Measurements from ENCODE around the gene SLC44A4. TPM values are rescaled to one million over a fixed set of nuclear protein-coding genes. Genes with fewer than 3 reads are reported as not detected.
"Not testable (repeated sequence)": the region's sequence is repeated elsewhere in the genome, so short reads cannot be mapped to it uniquely, and the experiment has no call there.

Gene SLC44A4
- total RNA-seq, 1 experiment from 2014 or later: 3.1 TPM

DNA sequence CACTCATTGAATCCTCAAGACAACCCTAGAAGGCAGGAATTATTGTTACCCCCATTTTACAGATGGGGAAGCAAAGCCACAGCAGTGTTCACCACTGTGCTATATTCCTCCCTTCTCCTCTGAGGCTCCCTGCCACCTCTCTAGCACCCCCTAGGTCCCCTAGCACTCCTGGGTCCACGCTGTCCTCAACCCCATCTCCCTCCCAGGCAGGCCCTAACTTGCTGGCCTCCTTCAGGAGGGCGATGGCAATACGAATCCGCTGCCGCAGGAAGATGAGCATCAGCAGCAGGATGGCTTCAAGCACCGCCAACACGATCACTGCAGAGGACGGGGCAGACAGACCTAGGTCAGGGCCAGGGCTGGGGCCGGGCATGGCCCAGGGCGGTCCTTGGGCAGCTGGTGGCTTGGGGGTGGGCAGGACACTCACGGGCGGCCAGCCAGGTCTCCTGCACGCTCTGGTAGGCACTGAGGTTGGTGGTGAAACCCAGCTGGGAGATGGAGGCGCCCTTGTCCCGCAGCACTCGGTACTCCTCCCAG is 8.3 kb downstream of the SLC44A4 start (continued):
- no peak for TF ChIP-seq ZNF512 (CRISPR knock-in tag; IDR thresholded peaks at IDR 0.05; ENCODE audit: borderline replicate concordance)

GRCh38 chr6:31869343-31869742 is 9.5 kb downstream of the SLC44A4 start:
- Mint-ChIP-seq H3K27ac (0 out of 2 replicates have a peak overlapping the region, but pooled peaks have one; percentile 53), H3K4me3 (no peak overlapping the region), H3K36me3 (no peaks in the 10 kb centered on the region), H3K4me1 (peaks cover 17% of the 10 kb centered on the region), H3K27me3 (ENCODE audit: low read depth) (no peaks in the 10 kb centered on the region), H3K9me3 (no peaks in the 10 kb centered on the region)
- ChIA-PET CTCF (interaction anchor here (0.8 to 1.2 kb wide), 3 partner anchors 10 to 186 kb away, joined by 3 to 4 read pairs (median 3); partner anchors contain the start of gene SLC44A4), POLR2A (no interaction called here)
- no peak for TF ChIP-seq PRDM15 (CRISPR knock-in tag; IDR thresholded peaks at IDR 0.05)
- no peak for TF ChIP-seq GRHL2 (CRISPR knock-in tag; IDR thresholded peaks at IDR 0.05; ENCODE audit: insufficient replicate concordance, severe bottlenecking)
- TF ChIP-seq, protein P1, sequence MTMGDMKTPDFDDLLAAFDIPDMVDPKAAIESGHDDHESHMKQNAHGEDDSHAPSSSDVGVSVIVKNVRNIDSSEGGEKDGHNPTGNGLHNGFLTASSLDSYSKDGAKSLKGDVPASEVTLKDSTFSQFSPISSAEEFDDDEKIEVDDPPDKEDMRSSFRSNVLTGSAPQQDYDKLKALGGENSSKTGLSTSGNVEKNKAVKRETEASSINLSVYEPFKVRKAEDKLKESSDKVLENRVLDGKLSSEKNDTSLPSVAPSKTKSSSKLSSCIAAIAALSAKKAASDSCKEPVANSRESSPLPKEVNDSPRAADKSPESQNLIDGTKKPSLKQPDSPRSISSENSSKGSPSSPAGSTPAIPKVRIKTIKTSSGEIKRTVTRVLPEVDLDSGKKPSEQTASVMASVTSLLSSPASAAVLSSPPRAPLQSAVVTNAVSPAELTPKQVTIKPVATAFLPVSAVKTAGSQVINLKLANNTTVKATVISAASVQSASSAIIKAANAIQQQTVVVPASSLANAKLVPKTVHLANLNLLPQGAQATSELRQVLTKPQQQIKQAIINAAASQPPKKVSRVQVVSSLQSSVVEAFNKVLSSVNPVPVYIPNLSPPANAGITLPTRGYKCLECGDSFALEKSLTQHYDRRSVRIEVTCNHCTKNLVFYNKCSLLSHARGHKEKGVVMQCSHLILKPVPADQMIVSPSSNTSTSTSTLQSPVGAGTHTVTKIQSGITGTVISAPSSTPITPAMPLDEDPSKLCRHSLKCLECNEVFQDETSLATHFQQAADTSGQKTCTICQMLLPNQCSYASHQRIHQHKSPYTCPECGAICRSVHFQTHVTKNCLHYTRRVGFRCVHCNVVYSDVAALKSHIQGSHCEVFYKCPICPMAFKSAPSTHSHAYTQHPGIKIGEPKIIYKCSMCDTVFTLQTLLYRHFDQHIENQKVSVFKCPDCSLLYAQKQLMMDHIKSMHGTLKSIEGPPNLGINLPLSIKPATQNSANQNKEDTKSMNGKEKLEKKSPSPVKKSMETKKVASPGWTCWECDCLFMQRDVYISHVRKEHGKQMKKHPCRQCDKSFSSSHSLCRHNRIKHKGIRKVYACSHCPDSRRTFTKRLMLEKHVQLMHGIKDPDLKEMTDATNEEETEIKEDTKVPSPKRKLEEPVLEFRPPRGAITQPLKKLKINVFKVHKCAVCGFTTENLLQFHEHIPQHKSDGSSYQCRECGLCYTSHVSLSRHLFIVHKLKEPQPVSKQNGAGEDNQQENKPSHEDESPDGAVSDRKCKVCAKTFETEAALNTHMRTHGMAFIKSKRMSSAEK (CRISPR knock-in tag; IDR thresholded peaks at IDR 0.05; ENCODE audit: borderline replicate concordance): no peak
- TF ChIP-seq, protein P2, sequence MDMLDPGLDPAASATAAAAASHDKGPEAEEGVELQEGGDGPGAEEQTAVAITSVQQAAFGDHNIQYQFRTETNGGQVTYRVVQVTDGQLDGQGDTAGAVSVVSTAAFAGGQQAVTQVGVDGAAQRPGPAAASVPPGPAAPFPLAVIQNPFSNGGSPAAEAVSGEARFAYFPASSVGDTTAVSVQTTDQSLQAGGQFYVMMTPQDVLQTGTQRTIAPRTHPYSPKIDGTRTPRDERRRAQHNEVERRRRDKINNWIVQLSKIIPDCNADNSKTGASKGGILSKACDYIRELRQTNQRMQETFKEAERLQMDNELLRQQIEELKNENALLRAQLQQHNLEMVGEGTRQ (CRISPR knock-in tag; IDR thresholded peaks at IDR 0.05): no peak
- TF ChIP-seq FOXJ3 (CRISPR knock-in tag; IDR thresholded peaks at IDR 0.05; ENCODE audit: borderline replicate concordance): no peak
- no peak for TF ChIP-seq CDX4 (CRISPR knock-in tag; IDR thresholded peaks at IDR 0.05; ENCODE audit: borderline replicate concordance)
- DNase-seq (ENCODE audit: low spot score) (no peak), ATAC-seq (no peak)

DNA sequence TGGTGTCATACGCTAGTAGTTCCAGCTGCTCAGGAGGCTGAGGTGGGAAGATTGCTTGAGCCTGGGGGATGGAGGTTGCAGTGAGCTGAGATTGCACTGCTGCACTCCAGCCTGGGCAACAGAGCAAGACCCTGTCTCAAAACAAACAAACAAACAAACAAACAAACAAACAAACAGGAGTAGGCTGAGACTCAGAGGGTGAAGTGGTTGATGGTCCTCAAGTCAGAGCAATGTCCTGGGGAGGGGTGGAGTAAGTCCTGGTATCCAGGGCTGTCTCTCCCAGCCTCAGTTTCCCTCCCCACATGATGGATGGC is 10.2 kb downstream of the SLC44A4 start:
- CTCF ChIA-PET: interaction anchor here (1.0 to 1.2 kb wide), 2 partner anchors 84 to 99 kb away, joined by 3 to 6 read pairs; no protein-coding TSS in a partner anchor
- H3K36me3 Mint-ChIP-seq; POLR2A ChIA-PET; ATAC-seq; H3K27me3 Mint-ChIP-seq (ENCODE audit: low read depth); DNase-seq (ENCODE audit: low spot score); H3K27ac Mint-ChIP-seq; H3K4me3 Mint-ChIP-seq; H3K9me3 Mint-ChIP-seq: not testable (repeated sequence)
- H3K4me1 Mint-ChIP-seq: peaks cover 19% of the 10 kb centered on the region
- TF ChIP-seq ZNF121 (CRISPR knock-in tag; IDR thresholded peaks at IDR 0.05): peak; percentile 73

Measured in WTC11 (cell line).